Lung (tissue), 12 donors: ENCODE results near the gene C2orf92. TPM values are rescaled to one million over a fixed set of nuclear protein-coding genes. Genes with fewer than 3 reads are reported as not detected.

Source experiments
- ATAC-seq: fragments of 200-7000 bp; cut with Tn5 transposase; one replicate; pipeline ENCODE4 v1.9.1; 2020; ENCODE audit warnings: moderate number of reproducible peaks; ENCODE audit not compliant: insufficient read depth, low FRiP score
- DNase-seq, 3 donors: peaks; one replicate each; pipeline ENCODE4 v3.0.0-alpha.2; 2013 to 2017
- H3K27ac ChIP-seq, 2 donors: one replicate each; pipeline ENCODE4 v1.5.1; 2013; ENCODE audit warnings: mild to moderate bottlenecking in 2 of 2, moderate library complexity in 2 of 2, control low read depth in 1 of 2, inconsistent platforms in 1 of 2, low read depth in 1 of 2, low read length in 1 of 2
- H3K27me3 ChIP-seq, 3 donors: one replicate each; pipeline ENCODE4 v1.5.1; 2013; ENCODE audit warnings: low read length in 2 of 3; ENCODE audit not compliant: control insufficient read depth in 3 of 3, insufficient read depth in 3 of 3
- H3K36me3 ChIP-seq, 4 donors: one replicate each; pipeline ENCODE4 v1.5.1; 2013; ENCODE audit warnings: low read length in 4 of 4, mild to moderate bottlenecking in 1 of 4, moderate library complexity in 1 of 4; ENCODE audit not compliant: control insufficient read depth in 4 of 4, insufficient read depth in 4 of 4
- H3K4me1 ChIP-seq, 5 donors: one replicate each; pipeline ENCODE4 v1.5.1; 2013; ENCODE audit warnings: low read length in 5 of 5, mild to moderate bottlenecking in 2 of 5, moderate library complexity in 1 of 5; ENCODE audit not compliant: control insufficient read depth in 5 of 5, insufficient read depth in 5 of 5
- H3K4me3 ChIP-seq: one replicate; pipeline ENCODE4 v1.5.1; 2013; ENCODE audit warnings: mild to moderate bottlenecking, control low read depth, moderate library complexity
- H3K9ac ChIP-seq, 2 donors: one replicate each; pipeline ENCODE4 v1.5.1; 2013; ENCODE audit warnings: low read length in 2 of 2, control low read depth in 1 of 2; ENCODE audit not compliant: insufficient read depth in 1 of 2
- H3K9me3 ChIP-seq, 4 donors: one replicate each; pipeline ENCODE4 v1.5.1; 2013; ENCODE audit warnings: low read length in 3 of 4, mild to moderate bottlenecking in 1 of 4, moderate library complexity in 1 of 4; ENCODE audit not compliant: control insufficient read depth in 4 of 4, insufficient read depth in 3 of 4
- WGBS, 2 donors: extraction: QIAGEN DNeasy Blood & Tissue Kit; methylation state at CpG; one replicate each; pipeline ENCODE4 v1.1.7; 2013; 5-methylcytosine and 5-hydroxymethylcytosine counted together
- polyA plus RNA-seq, 2 donors: library from polyadenylated mRNA; stranded (reverse); fragments of 200-250 nt; gene quantifications; one replicate each; pipeline ENCODE4 v1.2.1, GENCODE V29; 2013
- total RNA-seq, 2 donors: library from RNA; depleted of rRNA in 1 of 2; stranded (reverse); fragments of >200 nt in 1 of 2; gene quantifications; one replicate each; pipeline ENCODE4 v1.2.1, GENCODE V29; 2014 to 2021
- TF ChIP-seq, protein P1 (sequence below): IDR thresholded peaks from 2 replicates; pipeline ENCODE4 v1.5.1; 2012; ENCODE audit warnings: mild to moderate bottlenecking; ENCODE audit errors: control extremely low read depth, extremely low read depth
- donor health status: control.
- donor health status: control.
- donor health status: Bipolar disorder and iron deficiency.
- donor health status: healthy.
- donor health status: DM: yes; HTN: yes; CAD: no.

C2orf92 gene
- total and polyA plus RNA-seq, 4 donors = 1.8 to 19.0 (median 14.2) TPM

DNA sequence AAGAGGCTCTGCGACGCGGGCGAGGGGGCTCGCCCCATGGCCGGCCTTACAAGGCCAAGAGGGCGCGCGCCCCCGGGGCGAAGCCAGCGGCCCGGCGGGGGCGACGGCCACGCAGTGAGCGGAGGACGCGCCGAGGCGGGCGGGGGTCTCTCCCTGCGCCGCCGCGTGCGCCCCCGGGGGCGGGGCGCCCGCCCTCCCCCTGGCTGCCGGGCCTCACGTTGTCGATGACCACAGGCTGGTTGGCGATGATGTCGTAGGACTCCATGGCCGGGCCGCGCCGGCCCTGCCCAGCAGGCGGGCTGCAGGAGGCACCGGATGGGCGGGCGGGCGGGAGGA is 5.9 kb upstream of the C2orf92 start:
- peaks cover 3 to 12% (median 7%) of the 10 kb centered on the region in 5 donors for H3K4me1 ChIP-seq
- H3K27me3 ChIP-seq = no peaks in the 10 kb centered on the region
- ATAC-seq (no peak), DNase-seq (no peak)
- peaks cover 0 to 15% (median 3%) of the 10 kb centered on the region in 4 donors for H3K36me3 ChIP-seq
- H3K4me3 ChIP-seq = peak overlapping the region; percentile 76
- H3K27ac ChIP-seq = peak overlapping the region; percentile 96 to 99
- H3K9me3 ChIP-seq = no peaks in the 10 kb centered on the region
- peak overlapping the region in 1 of 2 donors; percentile 42 for H3K9ac ChIP-seq
- TF ChIP-seq, protein P1, sequence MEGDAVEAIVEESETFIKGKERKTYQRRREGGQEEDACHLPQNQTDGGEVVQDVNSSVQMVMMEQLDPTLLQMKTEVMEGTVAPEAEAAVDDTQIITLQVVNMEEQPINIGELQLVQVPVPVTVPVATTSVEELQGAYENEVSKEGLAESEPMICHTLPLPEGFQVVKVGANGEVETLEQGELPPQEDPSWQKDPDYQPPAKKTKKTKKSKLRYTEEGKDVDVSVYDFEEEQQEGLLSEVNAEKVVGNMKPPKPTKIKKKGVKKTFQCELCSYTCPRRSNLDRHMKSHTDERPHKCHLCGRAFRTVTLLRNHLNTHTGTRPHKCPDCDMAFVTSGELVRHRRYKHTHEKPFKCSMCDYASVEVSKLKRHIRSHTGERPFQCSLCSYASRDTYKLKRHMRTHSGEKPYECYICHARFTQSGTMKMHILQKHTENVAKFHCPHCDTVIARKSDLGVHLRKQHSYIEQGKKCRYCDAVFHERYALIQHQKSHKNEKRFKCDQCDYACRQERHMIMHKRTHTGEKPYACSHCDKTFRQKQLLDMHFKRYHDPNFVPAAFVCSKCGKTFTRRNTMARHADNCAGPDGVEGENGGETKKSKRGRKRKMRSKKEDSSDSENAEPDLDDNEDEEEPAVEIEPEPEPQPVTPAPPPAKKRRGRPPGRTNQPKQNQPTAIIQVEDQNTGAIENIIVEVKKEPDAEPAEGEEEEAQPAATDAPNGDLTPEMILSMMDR = no peak
- WGBS, 2 donors = 1% methylated on average over 36 to 46 of the region's 46 CpGs

DNA sequence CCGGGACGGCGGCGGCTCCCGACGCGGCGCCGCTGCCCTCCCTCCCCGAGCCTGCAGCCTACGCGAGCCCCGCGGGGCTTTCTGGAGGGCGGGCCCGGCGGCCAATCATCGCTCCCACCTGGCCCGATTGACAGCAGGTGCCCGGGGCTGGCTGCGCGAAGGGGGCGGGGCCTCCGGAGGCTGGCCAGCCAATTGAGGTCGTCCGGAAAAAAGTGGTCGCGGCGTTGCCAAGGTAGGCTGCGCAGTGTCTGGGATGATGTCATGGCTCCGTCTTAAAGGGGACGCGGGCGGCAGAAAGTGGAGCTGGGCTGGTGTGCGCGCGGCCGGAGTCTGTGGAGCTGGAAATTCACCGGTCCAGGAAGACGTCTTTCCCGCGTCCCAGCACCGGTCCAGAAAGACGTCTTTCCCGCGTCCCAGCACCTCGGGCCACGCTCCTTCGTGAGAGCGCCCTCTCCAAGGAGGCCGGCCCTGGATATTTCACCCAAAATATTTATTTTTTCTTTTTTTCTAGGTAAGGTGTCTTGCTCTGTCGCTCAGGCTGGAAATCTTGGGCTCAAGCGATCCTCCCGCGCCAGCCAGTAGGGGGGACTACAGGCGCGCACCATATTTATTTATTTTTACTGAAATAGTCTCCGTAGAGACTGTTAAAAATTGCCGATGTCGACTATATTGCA is 5.4 kb upstream of the C2orf92 start, which contains the start of gene ACTR1B:
Gene ACTR1B, minus strand, starts transcription at position 83 of the 674 bp plus-strand sequence. CDS start 154 bp downstream, outside the sequence.
- no peaks in the 10 kb centered on the region for H3K27me3 ChIP-seq
- H3K4me1 ChIP-seq = peaks cover 3 to 12% (median 7%) of the 10 kb centered on the region in 5 donors
- DNase-seq (peak; percentile 98 to 99 (median 98)), ATAC-seq (peak; percentile 95)
- H3K27ac ChIP-seq = peak within 1 kb of the TSS; percentile 97 to 99
- H3K36me3 ChIP-seq = peaks cover 0 to 10% (median 1%) of the 10 kb centered on the region in 4 donors
- TF ChIP-seq, protein P1 = no peak
- no peaks in the 10 kb centered on the region for H3K9me3 ChIP-seq
- peak within 1 kb of the TSS; percentile 75 to 90 for H3K9ac ChIP-seq
- H3K4me3 ChIP-seq = peak within 1 kb of the TSS; percentile 76
- WGBS, 2 donors = 0% methylated on average over 51 to 60 of the region's 60 CpGs

DNA sequence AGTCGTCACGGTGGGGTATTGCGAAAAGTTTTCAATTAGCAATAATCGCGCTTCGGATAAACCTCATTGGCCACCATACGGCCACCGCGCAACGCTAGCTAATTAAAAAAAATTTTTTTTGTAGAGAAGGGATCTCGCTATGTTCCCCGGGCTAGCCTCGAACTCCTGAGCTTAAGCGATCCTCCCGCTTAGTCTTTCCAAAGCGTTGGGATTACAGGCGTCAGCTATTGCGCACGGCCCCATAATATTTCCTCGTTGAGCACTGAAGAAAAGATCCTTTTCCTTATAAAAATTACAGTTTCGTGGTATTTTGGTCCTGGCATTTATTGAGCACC is 4.9 kb upstream of the C2orf92 start:
- Histone ChIP-seq H3K4me1 (peaks cover 3 to 12% (median 7%) of the 10 kb centered on the region in 5 donors), H3K9ac (peak overlapping the region; percentile 75 to 90), H3K4me3 (peak overlapping the region; percentile 39), H3K27me3 (no peaks in the 10 kb centered on the region), H3K36me3 (peaks cover 0 to 5% (median 1%) of the 10 kb centered on the region in 4 donors), H3K27ac (peak overlapping the region; percentile 94 to 97), H3K9me3 (no peaks in the 10 kb centered on the region)
- WGBS, 2 donors = 6% methylated on average over 21 of the region's 21 CpGs
- DNase-seq (no peak), ATAC-seq (no peak)
- TF ChIP-seq, protein P1 = no peak
